CD4-positive, alpha-beta T cell treated with Interleukin-6 at 100 ng/mL for 8 hours (primary cell): Measurements from ENCODE around the gene RAX.

Experiments
- DNase-seq: peaks from one replicate; pipeline ENCODE4 v3.0.0-alpha.2; 2020; ENCODE audit warnings: mixed read lengths, low spot score

The RAX gene

DNA sequence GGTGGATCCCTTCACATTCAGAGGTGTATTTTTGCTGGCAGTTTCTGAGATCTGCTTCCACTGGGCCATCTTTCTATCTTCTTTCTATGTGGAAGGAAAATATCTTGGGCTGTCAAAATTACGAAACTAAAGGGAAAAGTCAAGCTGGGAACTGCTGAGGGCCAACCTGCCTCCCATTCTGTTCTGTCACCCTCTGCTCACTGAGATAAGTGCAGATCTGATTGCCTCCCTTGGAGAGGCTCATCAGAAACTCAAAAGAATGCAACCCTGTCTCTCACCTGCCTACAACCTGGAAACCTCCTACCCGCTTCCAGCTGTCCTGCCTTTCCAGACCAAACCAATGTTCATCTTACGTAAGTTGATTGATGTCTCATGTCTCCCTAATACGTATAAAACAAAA, 26.5 kb downstream of the RAX start:
- DNase-seq: no peak

DNA sequence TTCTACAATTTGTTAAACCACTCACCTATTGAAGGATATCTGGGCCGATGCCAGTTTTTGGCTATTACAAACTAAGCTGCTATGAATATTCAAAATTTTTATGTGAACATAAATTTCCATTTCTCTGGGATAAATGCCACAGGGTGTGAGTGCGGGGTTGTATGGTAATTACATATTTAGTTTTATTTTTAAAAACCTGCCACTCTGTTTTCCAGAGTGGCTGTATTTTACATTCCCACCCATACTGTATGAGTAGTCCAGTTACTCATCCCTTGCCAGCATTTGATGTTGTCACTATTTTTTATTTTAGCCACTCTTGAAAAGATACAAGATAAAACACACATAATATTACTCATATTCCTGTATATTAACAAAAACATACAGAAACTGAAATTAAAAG, 30.3 kb downstream of the RAX start:
- no peak for DNase-seq

DNA sequence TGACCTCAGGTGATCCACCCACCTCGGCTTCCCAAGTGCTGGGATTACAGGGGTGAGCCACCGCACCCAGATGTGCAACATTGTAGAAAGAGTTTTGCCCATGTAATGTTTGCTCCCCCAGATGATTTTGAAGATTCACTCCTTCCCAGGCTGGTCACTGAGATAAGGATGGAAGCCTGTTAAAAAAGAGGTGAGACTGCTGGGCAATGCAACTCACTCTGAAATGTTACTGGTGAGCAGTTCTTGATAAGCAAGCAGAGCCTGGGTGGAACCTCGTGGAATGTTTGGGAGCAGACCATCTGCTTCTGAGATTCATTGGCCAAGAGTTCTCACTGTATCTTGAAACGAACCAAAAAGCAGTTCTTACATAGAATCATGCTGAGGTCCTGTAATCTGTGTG, 33.6 kb downstream of the RAX start:
- no peak for DNase-seq

DNA sequence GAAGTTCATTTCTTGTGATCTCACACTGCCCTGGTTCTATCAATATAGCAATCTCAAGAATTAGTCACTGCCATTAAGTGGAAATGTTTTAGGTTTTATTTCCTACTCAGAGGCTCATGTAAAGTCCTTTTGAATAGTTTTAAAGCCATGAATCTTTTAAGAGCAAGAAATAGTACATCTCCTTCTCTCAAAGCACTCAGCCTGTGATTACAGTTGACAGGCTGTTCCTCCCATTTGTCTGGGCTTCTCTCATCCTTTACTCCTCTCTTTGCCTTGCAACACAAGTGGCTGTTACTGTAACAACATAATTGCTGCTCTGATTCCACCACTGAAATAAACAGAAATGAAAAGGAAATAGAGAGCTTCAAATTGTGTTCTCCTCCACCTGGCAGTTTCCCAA, 34.9 kb downstream of the RAX start:
- DNase-seq: no peak

DNA sequence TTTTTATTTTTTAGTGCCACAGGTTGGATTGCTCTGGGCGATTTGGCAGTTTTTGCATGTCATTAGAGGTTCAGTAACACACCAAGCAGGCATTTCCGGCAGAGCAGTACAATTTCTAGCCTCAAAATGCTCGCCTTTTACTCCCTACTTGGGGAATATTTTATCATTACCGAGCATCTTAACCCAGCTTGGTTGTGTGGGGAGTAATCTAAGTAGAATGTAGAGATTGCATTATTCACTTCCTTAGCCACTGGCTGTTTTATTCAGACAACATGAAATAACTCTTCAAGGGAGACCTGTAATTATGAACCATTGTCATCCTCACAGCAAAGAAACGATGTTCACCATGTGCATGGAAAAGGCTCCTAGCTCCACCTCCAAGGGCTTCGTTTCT, 40.2 kb downstream of the RAX start:
- no peak for DNase-seq

DNA sequence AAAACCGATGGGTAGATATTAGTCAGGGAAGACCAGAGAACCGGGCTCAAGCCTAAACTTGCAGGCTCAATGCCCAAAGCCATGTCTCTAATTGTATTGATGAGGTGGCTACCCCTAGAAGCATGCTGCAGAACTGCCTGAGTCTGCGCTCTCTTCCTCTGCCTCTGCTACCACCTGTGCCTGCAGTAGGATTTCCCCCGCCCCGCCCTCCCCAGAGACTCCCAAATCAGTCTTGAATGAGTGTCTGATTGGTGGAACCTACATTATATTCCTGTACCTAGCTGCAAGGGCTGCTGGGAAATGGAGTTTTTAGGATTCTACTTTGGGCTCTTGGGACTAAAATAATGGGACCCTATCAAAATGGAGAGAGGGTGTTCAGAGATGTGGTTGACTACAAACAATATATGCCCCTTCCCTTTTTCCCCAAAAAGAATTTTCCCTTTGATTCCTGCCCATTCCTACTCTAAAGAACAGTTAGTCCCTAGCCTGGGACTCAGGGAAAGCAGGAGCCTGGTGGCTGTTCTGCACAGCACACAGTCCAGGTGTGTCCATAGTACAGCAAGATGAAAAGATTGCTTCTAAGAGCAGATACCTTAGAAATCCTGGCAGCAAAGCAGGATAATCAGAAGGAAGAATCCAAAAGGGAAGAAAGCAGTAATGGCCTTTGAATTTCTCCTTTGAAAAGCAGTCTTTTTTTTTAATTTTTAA, 40.8 kb downstream of the RAX start:
- no peak for DNase-seq

DNA sequence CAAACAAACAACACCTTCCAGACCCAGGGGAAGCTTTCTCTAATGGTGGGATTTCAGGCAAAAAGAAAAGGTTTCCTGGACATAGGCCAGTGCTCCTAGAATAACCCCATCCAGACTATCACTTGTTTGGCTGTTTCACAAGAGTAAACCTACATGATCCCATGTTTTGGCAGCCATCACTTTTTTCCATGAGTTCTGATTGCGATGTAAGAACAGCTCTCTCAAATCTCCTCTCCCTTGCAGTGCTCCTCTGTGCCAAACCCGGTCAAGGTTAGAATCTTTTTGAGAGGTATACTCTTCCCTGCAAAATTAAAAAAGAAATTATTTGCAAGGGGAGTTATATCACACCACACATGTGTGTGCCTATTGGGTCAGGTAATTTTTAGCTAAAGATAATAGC, 41.4 kb downstream of the RAX start:
- DNase-seq: no peak

DNA sequence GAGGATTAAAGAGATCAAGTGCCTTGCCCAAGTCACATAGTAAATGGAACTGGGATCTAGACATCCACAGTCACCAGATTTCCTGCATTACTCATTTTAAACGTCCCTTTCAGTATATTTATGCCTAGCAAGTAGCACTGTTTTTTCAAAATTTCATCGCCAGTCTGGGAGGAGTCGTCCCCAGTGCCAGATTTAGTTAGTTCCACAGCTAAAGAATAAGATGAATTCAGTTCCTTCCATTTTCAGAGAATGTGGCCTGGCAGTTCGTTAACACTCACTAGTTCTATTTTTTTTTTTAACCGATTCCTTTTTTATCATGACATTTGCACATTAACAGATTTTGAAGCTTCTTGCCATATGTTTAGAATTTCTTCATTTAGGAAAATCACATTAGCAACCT, 42.1 kb downstream of the RAX start:
- DNase-seq: no peak

DNA sequence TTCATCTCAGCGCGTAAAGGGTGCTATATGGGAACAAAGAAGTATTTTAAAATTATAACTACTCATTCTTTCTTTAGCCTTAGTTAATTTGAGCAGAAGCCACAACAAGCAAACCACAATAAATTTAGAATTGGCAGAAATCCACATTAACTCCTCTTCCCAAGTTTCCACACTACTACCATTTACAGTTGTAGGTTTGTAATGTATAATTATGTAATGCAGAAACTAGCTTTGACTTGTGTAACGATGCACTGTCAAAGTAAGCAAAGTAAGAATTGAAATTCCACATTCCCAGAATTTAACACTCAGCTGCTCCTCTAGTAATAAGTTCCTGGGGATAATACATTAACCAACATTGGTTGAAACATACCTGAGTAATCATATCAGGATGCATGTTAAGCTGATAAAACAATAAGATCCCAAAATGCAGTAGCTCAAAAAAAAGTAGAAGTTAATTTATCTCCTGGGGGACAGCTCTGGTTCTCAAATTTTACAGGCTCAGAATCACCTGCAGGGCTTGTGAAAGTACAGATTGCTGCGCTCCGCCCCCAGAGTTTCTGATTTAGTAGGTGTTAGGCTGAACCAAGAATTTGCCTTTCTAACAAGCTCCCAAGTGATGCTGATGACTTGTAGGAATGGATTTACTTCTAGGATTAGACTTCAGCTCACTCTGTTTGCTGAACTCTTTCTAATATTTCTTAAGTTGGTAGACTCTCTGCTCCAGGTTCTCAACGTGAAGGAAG, 43.4 kb downstream of the RAX start:
- no peak for DNase-seq

DNA sequence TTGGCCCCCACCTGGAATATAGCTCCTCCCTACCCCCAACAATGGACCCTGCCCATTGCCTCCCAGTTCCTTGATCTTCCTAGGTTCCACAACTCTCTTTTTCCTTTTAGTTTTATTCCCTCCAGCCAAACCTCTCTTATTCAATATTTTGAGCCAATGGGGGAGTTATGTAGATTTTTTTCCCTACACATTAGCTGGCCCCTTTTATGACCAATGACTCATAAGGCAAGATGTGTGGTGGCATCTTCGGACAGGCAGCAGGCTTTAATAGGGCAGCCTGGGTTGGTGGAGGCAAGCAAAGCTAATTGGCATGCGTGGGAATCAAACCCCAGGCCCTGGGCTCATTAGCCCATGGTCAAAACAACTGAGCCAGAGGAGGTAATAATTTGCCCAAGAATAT, 44.1 kb downstream of the RAX start:
- no peak for DNase-seq

DNA sequence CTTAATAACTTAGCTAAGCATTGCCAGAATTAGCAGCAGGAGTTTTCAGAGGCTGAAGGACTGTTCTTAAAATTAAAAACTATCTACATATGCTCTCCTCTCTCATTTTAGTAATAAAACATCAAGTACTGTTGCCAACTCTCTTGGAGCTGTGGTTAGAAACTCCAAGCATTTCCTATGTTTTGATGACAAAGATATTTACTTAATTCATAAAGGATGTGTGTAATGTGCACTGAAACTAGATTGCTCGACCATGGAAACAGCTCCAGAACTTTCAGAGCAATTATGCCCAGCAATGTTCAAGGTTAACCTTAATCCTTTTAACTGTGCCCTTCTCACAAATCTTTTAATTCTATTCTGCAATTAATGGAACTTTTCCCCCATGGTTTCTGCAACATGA, 44.9 kb downstream of the RAX start:
- DNase-seq: no peak

DNA sequence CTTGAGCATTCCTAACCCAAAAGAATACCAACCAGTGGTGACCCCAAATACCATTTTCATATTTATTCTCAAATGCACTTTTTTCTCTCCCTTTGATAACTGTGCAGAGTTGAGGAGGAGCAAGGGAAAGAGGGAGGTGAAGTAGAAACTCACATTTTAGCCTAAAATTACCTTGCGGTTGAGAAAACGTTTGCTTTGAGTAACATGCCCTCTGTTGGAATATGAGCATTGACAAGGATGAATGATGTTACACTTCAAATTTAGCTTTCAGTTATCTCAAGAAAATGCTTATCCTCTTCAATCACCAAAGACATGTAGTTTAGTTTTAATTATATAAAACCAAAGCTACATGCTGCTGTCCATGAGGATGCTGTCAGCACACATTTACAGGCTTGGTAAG, 50.9 kb downstream of the RAX start:
- no peak for DNase-seq

DNA sequence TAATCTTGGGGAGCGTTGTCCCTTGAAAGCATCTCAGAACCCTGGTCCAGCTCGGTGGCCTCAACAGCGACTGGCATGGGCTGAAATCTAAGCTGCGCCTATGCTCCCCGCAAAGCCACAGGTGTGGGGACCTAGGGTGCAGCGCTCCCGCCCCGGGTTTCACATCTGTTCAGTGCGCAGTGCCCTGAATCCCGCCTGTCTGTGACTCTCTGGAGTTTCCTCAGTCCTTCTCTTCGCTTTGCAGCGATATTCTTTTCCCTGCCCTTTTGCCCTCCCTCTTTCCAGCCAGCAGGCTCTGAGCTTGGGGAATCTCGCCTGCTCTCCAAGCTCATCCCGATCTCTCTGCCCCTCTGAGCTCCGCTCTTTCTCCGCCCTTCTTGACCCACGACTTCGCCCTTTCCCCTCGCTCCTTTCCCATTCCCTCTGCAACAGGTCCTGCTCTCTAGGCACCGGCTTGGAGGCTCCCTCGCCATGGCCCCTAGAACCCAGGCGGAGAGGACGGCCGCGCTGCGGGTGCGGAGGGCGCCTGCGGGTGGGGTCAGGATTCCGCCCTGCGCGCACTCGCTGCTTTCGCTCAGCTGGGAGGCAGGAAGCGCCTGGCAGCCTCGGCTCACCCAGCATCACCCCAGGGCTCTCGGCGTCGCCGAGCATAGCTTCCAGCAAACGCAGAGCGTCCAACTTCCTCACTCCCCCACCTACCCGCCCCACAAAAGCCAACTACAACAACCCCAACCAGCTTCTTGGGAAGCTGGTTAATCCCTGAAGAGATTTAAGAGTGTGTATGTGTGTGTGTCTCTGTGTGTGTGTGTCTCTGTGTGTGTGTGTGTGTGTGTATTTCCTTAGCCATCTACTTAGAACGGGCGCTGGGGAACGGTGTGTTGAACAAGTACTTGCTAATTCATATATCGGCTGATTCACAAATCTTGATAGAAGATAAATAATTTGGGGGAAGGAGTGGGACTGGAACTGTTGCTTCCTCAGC, 52.2 kb downstream of the RAX start:
- DNase-seq: no peak

DNA sequence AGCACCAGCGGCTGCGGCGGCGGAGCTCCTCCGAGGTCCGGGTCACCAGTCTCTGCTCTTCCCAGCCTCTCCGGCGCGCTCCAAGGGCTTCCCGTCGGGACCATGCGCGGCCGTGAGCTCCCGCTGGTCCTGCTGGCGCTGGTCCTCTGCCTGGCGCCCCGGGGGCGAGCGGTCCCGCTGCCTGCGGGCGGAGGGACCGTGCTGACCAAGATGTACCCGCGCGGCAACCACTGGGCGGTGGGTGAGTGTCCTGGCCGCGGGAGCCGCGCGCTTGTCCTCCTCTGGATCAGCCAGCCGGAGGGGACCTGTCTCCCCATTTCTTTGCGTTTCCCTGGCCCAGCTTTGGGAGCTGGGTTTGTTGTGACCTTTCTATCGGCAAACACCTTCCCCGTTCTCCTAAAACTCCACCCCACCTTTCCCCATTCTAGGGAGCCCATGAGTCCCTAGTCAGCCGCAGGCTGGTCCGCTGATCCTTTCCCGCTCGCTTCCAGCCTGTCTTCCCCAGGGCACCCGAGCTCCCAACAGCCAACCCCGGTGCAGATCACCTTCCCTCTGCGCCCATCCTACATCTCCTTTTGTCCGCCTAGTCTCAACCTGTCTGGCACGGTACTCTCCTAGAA, 53.0 kb downstream of the RAX start:
- DNase-seq: no peak

DNA sequence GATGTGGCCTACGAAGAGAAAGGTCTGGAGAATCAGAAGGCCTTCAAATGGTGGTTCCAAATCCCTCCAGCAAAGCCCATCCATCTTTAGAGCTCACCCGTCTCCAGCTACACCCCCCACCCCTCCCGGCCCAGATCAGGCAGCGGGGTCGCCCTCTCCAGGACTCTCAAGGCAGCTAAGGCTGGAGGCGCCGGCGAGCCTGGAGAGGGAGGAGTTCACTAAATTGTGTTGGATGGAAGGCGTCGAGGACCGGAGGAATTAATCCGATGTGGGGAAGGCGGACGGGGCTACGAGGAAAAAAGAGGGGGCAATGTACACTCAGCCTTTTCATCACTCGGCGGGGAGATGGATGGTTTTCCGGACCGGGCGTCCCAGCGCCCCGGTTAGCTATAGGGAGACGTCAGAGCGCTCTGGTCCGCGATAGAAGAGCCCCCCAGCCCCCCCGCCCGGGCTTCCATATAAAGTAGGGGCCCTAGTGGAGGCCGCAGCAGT, 53.5 kb downstream of the RAX start, which contains the start of gene GRP:
TSS of gene GRP (plus strand) at position 487 of the 492 bp plus-strand sequence. CDS start 108 bp downstream, outside the sequence.
- DNase-seq: no peak

DNA sequence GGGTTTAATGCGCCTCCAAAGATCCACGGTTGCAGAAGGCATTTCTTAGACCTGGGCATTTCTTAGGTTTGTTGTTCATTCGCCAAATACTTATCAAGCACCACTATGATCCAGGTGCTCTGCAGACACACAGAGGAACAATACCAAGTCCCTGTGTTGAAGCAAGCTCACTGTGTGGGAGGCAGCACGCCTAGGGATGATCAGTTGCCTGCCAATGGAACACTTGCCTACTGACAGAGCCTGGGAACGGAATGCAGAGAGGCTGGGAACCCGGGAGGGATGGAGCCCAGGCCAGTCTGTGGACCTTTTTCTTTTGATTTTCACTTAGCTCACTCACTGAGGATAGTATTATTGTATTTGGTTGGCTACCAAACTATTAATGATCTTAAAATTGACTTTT, 55.2 kb downstream of the RAX start:
- DNase-seq: no peak
